Skeletal muscle tissue (tissue), 4 donors: ENCODE results near the gene SIGLEC10. TPM values are rescaled to one million over a fixed set of nuclear protein-coding genes. Genes with fewer than 3 reads are reported as not detected.

ENCODE experiments used
- H3K27ac ChIP-seq: one replicate; pipeline ENCODE4 v1.7.0; 2013; ENCODE audit warnings: mild to moderate bottlenecking, low read depth, low read length, inconsistent platforms
- H3K27me3 ChIP-seq, 3 donors: one replicate each; pipeline ENCODE4 v1.7.0; 2013; ENCODE audit warnings: low read length in 3 of 3; ENCODE audit not compliant: control insufficient read depth in 3 of 3, insufficient read depth in 3 of 3
- H3K36me3 ChIP-seq, 3 donors: one replicate each; pipeline ENCODE4 v1.7.0; 2013; ENCODE audit warnings: low read length in 3 of 3; ENCODE audit not compliant: control insufficient read depth in 3 of 3, insufficient read depth in 3 of 3
- H3K4me1 ChIP-seq, 3 donors: one replicate each; pipeline ENCODE4 v1.7.0; 2013; ENCODE audit warnings: low read length in 3 of 3, mild to moderate bottlenecking in 3 of 3; ENCODE audit not compliant: control insufficient read depth in 3 of 3, insufficient read depth in 3 of 3
- H3K4me3 ChIP-seq, 3 donors: one replicate each; pipeline ENCODE4 v1.7.0; 2013; ENCODE audit warnings: low read length in 3 of 3
- H3K9ac ChIP-seq, 3 donors: one replicate each; pipeline ENCODE4 v1.7.0; 2013; ENCODE audit warnings: low read length in 3 of 3, mild to moderate bottlenecking in 3 of 3, moderate library complexity in 2 of 3, low read depth in 1 of 3
- H3K9me3 ChIP-seq, 3 donors: one replicate each; pipeline ENCODE4 v1.7.0; 2013; ENCODE audit warnings: low read length in 3 of 3; ENCODE audit not compliant: control insufficient read depth in 3 of 3
- total RNA-seq: library from RNA; depleted of rRNA; stranded (reverse); fragments of >200 nt; gene quantifications from one replicate; pipeline ENCODE4 v1.2.3, GENCODE V29; 2014
- donor health status: Osteomylitis.

SIGLEC10 gene
- total RNA-seq, 1 donor from 2014 or later, result 1.6 TPM

DNA sequence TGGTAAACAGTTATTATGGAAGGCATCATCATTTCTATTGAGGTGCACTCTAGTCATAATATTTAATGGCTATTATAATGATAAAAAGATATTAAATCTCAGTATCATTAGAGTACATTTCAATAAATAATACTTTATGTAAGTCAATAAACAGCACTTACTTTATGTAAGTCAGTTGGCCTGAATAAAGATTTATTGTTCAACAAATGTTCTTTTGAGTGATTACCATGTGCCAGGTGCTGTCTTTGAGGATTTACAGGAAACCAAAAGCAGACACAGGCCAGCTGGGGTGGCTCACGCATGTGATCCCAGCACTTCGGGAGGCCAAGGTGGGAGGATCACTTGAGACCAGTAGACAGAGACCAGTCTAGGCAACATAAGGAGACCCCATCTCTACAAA, 40.0 kb downstream of the SIGLEC10 start:
- Histone ChIP-seq H3K9me3 (peaks cover 0 to 3% (median 0%) of the 10 kb centered on the region in 3 donors), H3K27me3 (peaks cover 0 to 1% (median 0%) of the 10 kb centered on the region in 3 donors)

GRCh38 chr19:51375504-51376221, 41.8 kb downstream of the SIGLEC10 start:
- Histone ChIP-seq H3K27me3 (peaks cover 0 to 4% (median 0%) of the 10 kb centered on the region in 3 donors), H3K27ac (no peak overlapping the region), H3K4me1 (no peaks in the 10 kb centered on the region), H3K36me3 (no peaks in the 10 kb centered on the region), H3K4me3 (no peak overlapping the region), H3K9me3 (no peaks in the 10 kb centered on the region), H3K9ac (no peak overlapping the region)

More for the DNA sequence above, 40.0 kb downstream of the SIGLEC10 start:
- Histone ChIP-seq H3K9ac (no peak overlapping the region), H3K4me1 (no peaks in the 10 kb centered on the region), H3K36me3 (no peaks in the 10 kb centered on the region), H3K27ac (no peak overlapping the region), H3K4me3 (no peak overlapping the region)

GRCh38 chr19:51372649-51373504, 44.6 kb downstream of the SIGLEC10 start, which contains the start of gene NKG7:
NKG7 (minus strand) TSS chr19:51372654; CDS start chr19:51372535, 119 bp downstream.
- H3K27me3 ChIP-seq, result peaks cover 0 to 4% (median 0%) of the 10 kb centered on the region in 3 donors
- H3K36me3 ChIP-seq, result no peaks in the 10 kb centered on the region
- no peak within 1 kb of the TSS for H3K27ac ChIP-seq
- no peaks in the 10 kb centered on the region for H3K9me3 ChIP-seq
- no peak within 1 kb of the TSS for H3K4me3 ChIP-seq
- peaks cover 4 to 6% (median 5%) of the 10 kb centered on the region in 3 donors for H3K4me1 ChIP-seq
- peak within 1 kb of the TSS in 1 of 3 donors; percentile 3 for H3K9ac ChIP-seq

DNA sequence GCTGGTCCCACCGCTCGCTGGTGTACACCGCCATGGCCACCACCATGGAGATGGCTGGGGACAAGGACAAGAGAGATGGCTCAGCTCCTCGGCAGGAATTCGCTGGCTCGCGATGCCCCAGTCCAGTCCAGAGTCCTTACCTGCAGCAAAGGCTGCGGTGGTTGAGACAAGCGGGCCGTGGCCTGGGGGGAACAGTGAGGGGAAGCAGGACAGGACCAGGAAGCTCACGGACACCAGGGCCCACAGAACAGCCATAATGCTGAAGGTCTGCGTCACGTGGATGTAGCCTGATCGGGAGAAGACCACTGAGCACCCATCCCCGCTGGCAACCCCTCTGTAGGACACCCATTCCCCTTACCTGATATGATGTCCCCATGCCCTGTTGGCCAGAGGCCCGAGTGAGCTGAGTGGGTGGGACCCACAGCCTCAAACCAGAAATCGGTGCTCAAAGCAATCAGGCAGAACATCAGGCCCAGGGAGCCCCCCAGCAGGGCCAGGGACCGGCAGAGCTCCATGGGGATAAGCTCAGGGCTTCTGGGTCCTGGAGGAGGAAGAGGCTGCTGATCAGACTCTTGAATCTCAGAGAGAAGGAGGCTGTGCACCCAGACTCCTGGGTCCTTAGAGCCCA, 45.3 kb downstream of the SIGLEC10 start:
- H3K4me3 ChIP-seq, result no peak overlapping the region
- no peak overlapping the region for H3K27ac ChIP-seq
- H3K27me3 ChIP-seq, result peaks cover 0 to 4% (median 0%) of the 10 kb centered on the region in 3 donors
- no peaks in the 10 kb centered on the region for H3K36me3 ChIP-seq
- H3K9me3 ChIP-seq, result no peaks in the 10 kb centered on the region
- peaks cover 5 to 9% (median 5%) of the 10 kb centered on the region in 3 donors for H3K4me1 ChIP-seq
- H3K9ac ChIP-seq, result peak overlapping the region in 1 of 3 donors; percentile 3

GRCh38 chr19:51371186-51371690, 46.2 kb downstream of the SIGLEC10 start:
- Histone ChIP-seq H3K27ac (no peak overlapping the region), H3K27me3 (peaks cover 0 to 4% (median 0%) of the 10 kb centered on the region in 3 donors), H3K4me1 (peaks cover 9 to 15% (median 10%) of the 10 kb centered on the region in 3 donors), H3K36me3 (no peaks in the 10 kb centered on the region), H3K9ac (no peak overlapping the region), H3K9me3 (no peaks in the 10 kb centered on the region), H3K4me3 (no peak overlapping the region)

GRCh38 chr19:51370230-51370629, 47.2 kb downstream of the SIGLEC10 start:
- H3K27ac ChIP-seq, result no peak overlapping the region
- H3K4me1 ChIP-seq, result peaks cover 14 to 19% (median 18%) of the 10 kb centered on the region in 3 donors
- H3K27me3 ChIP-seq, result peaks cover 0 to 4% (median 0%) of the 10 kb centered on the region in 3 donors

GRCh38 chr19:51368366-51369282, 48.8 kb downstream of the SIGLEC10 start, which contains the start of gene CLDND2:
CLDND2 (minus strand) TSS chr19:51369003; CDS start chr19:51368577, 426 bp downstream.
- Histone ChIP-seq H3K4me3 (peak within 1 kb of the TSS; percentile 72 to 93 (median 87)), H3K4me1 (peaks cover 24 to 32% (median 26%) of the 10 kb centered on the region in 3 donors), H3K9me3 (no peaks in the 10 kb centered on the region), H3K27me3 (peaks cover 0 to 4% (median 0%) of the 10 kb centered on the region in 3 donors), H3K9ac (peak within 1 kb of the TSS; percentile 72 to 89 (median 73)), H3K27ac (peak within 1 kb of the TSS; percentile 93), H3K36me3 (no peaks in the 10 kb centered on the region)

More at GRCh38 chr19:51370230-51370629, 47.2 kb downstream of the SIGLEC10 start:
- no peaks in the 10 kb centered on the region for H3K9me3 ChIP-seq
- H3K36me3 ChIP-seq, result no peaks in the 10 kb centered on the region
- H3K9ac ChIP-seq, result no peak overlapping the region
- no peak overlapping the region for H3K4me3 ChIP-seq

- Histone ChIP-seq H3K27ac (peak overlapping the region; percentile 93), H3K27me3 (peaks cover 0 to 4% (median 0%) of the 10 kb centered on the region in 3 donors), H3K4me1 (peaks cover 29 to 40% (median 29%) of the 10 kb centered on the region in 3 donors), H3K9me3 (no peaks in the 10 kb centered on the region), H3K9ac (peak overlapping the region; percentile 88 to 89 (median 89)), H3K36me3 (no peaks in the 10 kb centered on the region), H3K4me3 (peak overlapping the region; percentile 87 to 93 (median 93))
Measured at GRCh38 chr19:51367565-51368365, 49.7 kb downstream of the SIGLEC10 start.
